ENCODE measurements around the gene MYO9B.

Gene MYO9B

GRCh38 chr19:17075035-17075863 is at the start of gene MYO9B, which contains the start of gene HAUS8:
TSS of gene MYO9B (plus strand) at chr19:17075777. CDS start at chr19:17101718, 25,941 bp downstream.
TSS of gene HAUS8 (minus strand) at chr19:17075452. CDS start at chr19:17075422, 30 bp downstream.
- peak; percentile 67 to 100 (median 98) for DNase-seq

- no peak for DNase-seq
Measured at GRCh38 chr19:17025991-17026658, 49.5 kb upstream of the MYO9B start.

GRCh38 chr19:17026706-17027534 is 48.7 kb upstream of the MYO9B start, which contains the start of gene CPAMD8:
TSS of gene CPAMD8 (minus strand) at chr19:17026810. CDS start at chr19:17026642, 168 bp downstream.
- DNase-seq, result no peak

GRCh38 chr19:17027535-17027975 is 48.0 kb upstream of the MYO9B start:
- no peak for DNase-seq

GRCh38 chr19:17031741-17032140 is 43.8 kb upstream of the MYO9B start:
- DNase-seq, result no peak

- no peak for DNase-seq
Measured at GRCh38 chr19:17035842-17036424, 39.6 kb upstream of the MYO9B start.

GRCh38 chr19:17036640-17037039 is 38.9 kb upstream of the MYO9B start:
- DNase-seq, result no peak

GRCh38 chr19:17037184-17037583 is 38.4 kb upstream of the MYO9B start:
- DNase-seq, result no peak

GRCh38 chr19:17037966-17038500 is 37.5 kb upstream of the MYO9B start:
- peak in 23 of 56 donors; percentile 2 to 58 (median 17) for DNase-seq

- no peak for DNase-seq
Measured at GRCh38 chr19:17041976-17042375, 33.6 kb upstream of the MYO9B start.

- no peak for DNase-seq
Measured at GRCh38 chr19:17043744-17044143, 31.8 kb upstream of the MYO9B start.

GRCh38 chr19:17045907-17046502 is 29.6 kb upstream of the MYO9B start:
- no peak for DNase-seq

GRCh38 chr19:17048885-17049453 is 26.6 kb upstream of the MYO9B start:
- peak in 1 of 56 donors; percentile 19 for DNase-seq

GRCh38 chr19:17049711-17050280 is 25.8 kb upstream of the MYO9B start:
- no peak for DNase-seq

GRCh38 chr19:17052439-17052838 is 23.1 kb upstream of the MYO9B start:
- peak in 15 of 56 donors; percentile 4 to 45 (median 13) for DNase-seq

GRCh38 chr19:17054746-17055145 is 20.8 kb upstream of the MYO9B start:
- DNase-seq, result no peak

- DNase-seq, result no peak
Measured at GRCh38 chr19:17055636-17056035, 19.9 kb upstream of the MYO9B start.

- no peak for DNase-seq
Measured at GRCh38 chr19:17058236-17058635, 17.3 kb upstream of the MYO9B start.

GRCh38 chr19:17060802-17061201 is 14.8 kb upstream of the MYO9B start:
- no peak for DNase-seq

- DNase-seq, result no peak
Measured at GRCh38 chr19:17061205-17061604, 14.4 kb upstream of the MYO9B start.

Data from amygdala (tissue), 56 donors.